NCI-H510A treated with DMSO at 0.1 percent for 48 hours (cell line): ENCODE data around the gene CDH23.

Experiments
- DNase-seq: peaks from one replicate; lab custom pipeline; 2025; lab: John Stamatoyannopoulos, UW

CDH23 gene

DNA sequence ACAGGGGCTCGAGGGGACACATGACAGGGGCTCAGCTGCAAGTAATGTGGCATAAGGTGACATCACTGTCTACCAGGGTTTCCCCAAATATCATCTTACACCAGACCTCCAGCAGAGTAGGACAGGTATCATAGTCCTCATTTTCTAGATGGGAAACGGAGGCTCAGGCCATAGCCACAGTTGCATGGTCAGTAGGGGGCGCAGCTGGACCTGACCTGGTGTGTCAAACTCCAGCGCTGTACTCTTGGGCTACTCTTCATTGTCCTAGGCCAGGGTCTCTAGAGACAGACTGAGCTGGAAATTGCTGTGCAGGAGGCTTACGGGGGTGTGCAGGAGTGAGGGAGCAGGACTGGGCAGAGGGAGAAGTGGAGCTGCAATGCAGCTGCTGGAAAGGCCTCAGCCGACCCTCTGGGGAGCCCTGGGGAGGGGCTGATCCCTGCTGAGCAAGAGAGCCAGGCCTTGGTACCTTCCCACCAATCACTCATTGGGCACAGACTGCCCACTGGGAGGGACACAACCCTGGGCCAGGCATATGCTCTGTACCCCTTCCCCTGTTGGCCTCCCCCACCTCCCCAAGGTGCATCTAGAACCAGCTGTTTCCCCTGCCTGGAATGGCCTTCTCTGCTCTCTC is 89.9 kb downstream of the CDH23 start:
- no peak for DNase-seq

DNA sequence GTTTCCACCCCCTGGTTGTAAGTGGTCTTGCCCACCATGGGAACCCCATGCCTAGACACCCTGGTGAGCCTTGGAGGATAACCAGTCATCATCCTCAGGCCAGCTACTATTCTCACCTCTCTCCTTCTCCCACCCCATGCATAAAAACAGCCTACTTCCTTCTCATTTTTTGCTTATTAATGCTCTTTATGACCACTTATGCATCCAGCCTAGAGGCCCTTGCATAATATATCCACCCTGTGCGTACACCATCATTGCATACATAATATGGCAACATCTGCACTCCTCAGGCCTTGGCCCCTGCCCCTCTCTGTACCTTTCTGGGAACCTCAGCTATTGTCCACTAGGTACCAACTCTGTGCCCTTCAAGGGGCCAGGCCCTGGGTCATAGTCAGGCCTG is 91.0 kb downstream of the CDH23 start:
- no peak for DNase-seq

- DNase-seq: no peak
Measured at GRCh38 chr10:71489077-71489476, 92.4 kb downstream of the CDH23 start.

DNA sequence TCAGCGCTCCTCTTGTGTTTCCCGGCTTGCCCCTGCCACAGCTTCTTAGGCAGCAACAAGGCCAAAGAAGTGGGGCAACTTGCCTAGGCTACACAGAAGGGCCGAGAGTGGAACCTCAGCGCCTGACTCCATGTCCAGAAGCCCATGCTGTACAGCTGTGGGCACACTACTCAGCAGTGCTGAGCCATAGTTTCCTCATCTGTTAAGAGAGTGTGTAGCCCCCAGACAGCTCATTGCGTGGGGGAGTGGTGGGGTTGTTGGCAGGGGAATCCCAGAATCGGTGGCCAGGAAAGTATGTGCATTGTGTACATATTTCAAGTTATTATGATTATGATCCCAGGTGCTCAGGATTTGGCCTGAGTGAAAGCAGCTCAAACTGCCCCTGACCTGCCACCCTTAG is 96.2 kb downstream of the CDH23 start:
- DNase-seq: no peak

DNA sequence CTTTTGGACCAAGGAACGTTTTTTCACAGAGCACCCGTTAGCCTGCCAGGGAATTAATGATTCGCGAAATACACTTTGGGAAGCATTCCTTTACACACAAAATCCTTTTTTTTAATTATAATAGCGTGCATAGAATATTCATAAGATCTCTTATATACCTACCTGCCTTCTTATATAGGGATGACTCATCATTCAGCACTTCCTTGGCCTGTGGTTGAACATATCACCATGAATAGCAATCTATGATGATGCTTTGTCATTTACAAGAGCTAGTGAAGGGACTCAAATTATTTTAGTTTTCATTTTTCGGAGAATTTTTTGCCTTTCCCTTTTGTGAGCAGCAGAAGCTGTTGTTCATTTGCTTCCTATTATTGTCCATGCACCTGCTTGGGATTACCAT is 97.0 kb downstream of the CDH23 start:
- DNase-seq: no peak

DNA sequence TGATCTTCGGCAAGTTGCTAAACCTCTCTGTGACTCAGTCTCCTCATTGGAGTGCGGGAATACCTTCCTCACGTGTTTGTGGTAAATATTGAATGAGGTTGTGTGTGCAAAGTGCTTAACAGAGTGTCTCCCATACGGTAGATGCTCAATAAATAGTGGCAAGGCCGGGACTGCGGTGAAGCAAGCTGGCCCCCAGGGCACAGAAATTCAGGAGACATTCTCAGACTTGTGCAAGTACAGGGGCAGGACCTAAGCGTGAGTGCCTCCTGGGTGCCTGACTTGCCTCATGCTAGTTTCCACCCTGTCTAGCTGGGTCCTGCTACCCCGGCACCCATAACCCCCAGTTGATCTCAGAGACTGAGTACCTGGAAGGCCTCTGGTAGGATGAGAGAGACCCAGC is 97.8 kb downstream of the CDH23 start:
- DNase-seq: no peak

- no peak for DNase-seq
Measured at GRCh38 chr10:71494980-71495381, 98.3 kb downstream of the CDH23 start.

DNA sequence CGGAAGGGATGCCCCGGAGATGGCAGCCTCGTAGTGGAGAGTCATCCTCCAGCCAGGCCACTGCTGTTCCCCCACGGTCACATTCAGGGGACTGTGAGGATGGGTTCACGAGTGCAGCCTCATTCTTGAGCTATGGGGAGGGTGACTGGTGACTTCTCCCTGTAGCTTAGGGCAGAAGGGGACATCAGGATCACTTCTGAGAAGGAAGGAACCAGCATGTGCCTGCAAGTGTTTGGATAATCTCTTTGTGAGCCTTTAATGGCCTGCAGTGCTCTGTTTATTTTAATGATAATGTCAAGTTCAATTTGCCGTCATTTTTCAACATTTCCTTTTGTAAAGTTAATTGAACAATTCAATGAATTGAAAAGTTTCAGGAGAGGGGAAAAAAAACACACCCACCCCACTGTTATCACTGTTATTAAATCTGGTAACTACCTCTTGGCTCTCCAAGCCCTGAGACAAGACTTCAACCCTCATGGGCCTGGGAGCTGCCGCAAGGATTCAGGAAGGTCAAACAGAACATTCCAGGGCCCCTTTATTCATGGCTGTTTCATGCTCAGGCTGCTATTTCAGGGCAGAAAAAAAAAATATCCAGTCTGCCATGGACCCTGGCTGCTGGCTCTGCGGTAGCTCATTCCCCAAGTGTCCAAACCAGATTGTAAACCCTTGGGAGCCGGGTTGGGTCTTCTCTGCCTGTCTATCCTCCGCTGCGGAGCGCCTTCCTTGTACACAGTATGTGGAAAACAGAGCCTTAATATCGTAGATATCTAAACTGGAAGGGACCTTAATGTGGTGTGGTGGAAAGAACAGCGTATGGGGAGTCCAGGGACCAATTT is 100.4 kb downstream of the CDH23 start:
- DNase-seq: no peak

DNA sequence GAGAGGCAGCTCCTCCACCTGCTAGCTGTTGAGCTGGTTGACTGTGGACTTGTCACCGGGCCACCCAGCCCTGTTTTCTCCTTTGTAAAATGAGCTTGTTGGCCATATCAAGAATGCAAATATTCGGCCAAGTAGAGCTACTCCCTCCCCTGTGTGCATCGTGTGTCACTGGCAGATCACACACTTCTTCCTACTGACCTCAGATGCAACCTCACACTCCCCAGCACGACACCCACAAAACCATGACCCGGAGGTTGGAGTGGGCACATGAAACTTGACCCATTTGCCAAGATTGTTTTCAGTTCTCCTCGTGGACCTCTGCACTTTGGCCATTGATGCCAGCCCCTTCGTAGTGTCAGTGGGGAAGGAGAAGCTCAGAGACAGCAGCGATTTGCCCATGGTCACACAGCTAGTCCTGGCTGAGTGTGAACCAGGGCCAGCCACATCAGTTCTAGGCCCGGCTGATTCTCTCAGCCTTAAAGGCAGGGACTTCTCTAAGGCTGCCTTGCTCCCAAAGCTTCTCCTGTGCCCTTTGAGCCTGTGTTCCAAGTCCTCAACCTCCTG is 101.1 kb downstream of the CDH23 start:
- no peak for DNase-seq

- no peak for DNase-seq
Measured at GRCh38 chr10:71501402-71501801, 104.7 kb downstream of the CDH23 start.

DNA sequence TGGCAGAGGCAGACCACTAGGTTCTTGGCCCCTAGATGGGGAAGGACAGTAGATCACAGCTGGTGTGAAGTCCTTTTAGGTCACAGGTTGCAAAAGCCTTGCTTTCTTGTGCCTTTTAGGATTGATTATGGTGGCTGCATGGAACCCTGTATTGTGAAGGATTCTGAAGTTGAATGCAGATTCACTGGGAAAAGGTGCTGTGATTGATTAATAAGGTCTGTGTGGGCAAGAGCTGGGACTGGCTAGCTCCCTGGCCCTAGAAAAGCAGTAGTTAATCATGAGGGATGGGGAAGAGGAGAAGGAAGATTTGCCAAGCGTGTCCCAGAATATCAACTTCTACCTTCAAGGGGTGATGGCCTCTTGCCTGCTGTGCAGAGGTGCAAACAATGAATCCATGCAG is 105.5 kb downstream of the CDH23 start:
- DNase-seq: no peak

GRCh38 chr10:71502851-71503250 is 106.1 kb downstream of the CDH23 start:
- DNase-seq: no peak

DNA sequence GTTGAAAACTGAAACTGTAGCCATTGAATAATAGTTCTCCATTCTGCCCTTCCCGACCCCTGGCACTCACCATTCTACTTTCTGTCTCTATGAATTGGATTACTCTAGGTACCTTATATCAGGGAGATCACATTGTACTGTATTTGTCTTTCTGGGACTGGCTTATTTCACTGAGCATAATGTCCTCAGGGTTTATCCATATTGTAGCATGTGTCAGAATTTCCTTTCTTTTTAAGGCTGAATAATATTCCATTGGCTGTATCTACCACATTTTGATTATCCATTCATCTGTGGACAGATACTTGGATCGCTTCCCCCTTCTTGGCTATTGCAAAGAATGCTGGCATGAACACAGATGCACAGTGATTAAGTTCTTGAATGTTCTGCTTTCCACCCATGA is 107.4 kb downstream of the CDH23 start:
- DNase-seq: no peak

DNA sequence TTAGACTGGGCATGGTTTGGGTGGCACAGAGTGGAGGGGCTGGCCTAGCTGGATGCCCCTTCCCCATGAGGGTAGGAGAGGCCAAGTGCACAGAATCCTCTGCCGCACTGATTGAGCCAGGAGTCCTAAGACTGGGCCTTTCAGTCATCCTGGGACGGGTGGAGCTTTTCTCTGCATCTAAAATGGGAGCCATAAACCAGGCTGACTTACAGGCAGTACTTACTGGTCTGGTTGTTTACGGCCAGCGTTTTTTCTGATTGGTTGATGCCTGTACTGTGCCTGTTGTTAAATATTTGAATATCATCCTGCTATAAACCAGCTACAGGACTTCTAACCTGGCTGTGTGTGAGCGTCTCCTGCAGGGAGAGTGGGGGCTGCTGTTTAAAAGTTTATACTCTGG is 107.8 kb downstream of the CDH23 start:
- no peak for DNase-seq

GRCh38 chr10:71505862-71506261 is 109.1 kb downstream of the CDH23 start:
- DNase-seq: no peak

GRCh38 chr10:71509444-71509843 is 112.7 kb downstream of the CDH23 start:
- DNase-seq: no peak

DNA sequence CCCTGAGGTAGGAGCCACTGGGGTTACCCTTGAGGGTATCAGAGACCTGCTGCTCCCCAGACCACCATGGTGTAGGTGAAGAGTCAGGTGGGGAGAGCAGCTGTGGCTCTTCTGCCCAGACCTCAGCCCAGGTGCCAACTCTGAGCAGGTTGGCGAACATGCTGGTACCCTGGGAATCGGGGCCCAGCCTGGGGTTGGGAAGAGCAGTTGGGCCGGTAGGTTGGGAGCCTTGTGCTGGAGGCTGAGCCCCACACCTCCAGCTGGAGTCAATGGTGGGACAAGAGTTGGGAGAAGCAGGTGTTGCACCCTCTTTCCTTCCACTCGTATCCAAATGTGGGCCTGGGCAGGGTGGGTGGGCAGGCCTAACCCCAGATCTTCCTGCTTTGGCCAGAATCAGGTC is 114.5 kb downstream of the CDH23 start:
- no peak for DNase-seq

- DNase-seq: no peak
Measured at GRCh38 chr10:71512312-71512711, 115.6 kb downstream of the CDH23 start.

DNA sequence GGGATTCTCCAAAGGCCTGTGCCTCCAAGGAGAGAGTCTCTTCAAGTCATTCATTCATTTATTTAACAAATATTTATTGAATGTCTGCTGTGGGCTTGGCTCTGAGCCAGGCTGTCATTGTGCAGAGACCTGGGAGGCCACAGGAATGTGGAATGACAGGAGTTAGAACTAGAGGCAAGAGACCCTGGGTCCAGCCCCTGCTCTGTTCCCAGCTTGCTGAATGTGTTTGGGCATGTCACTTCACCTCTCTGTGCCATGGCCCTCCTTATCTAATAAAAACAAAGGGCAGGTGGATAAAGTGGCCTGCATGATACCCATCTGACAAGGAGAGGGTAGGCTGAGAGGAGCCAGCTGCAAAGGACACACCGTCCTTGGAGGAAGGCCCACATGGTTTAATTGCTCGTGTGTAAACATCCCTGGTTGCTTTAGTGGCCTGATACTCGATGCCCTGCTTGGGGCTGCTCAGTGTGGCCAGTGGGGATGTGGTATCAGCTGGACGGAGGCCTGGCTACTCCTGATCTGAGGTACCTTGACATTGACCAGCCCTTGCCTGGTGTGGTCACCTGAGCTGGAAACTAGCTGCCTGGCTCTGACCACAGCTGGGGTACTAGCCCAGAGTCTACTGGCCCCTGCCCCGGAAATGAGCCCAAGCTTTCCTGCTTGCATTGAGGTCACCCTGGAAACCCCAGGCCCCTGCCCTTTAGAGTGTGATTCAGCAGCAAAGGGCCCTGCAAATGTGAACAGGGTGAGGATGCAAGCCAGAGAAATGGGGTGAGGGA is 116.2 kb downstream of the CDH23 start:
- peak; percentile 92 for DNase-seq

DNA sequence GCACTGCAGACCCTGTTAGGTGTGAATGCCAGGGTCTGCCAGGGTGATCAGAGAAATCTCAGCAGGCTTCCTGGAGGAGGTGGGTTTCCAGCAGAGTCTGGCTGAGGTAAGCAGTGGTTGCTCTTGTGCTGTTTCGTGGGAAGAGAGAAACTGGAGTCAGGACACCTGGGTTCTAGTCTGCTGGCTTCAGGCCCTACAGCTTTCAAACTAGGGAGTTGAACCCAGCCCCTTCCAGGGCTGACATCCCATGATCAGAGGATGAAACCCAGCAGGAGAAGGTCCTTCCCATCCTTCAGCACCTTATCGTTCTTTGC is 116.8 kb downstream of the CDH23 start:
- DNase-seq: no peak

- no peak for DNase-seq
Measured at GRCh38 chr10:71513936-71514335, 117.2 kb downstream of the CDH23 start.

- no peak for DNase-seq
Measured at GRCh38 chr10:71515531-71516172, 118.9 kb downstream of the CDH23 start.
